Lower leg skin (tissue), 3 donors: ENCODE measurements around the gene MDC1.

Source experiments
- POLR2A ChIP-seq, 2 donors: fragments of 450-650 bp; IDR thresholded peaks; one replicate each; pipeline ENCODE4 v1.6.1; 2016 to 2017; ENCODE audit warnings: antibody characterized with exemption in 2 of 2, mild to moderate bottlenecking in 1 of 2, moderate library complexity in 1 of 2
- TF ChIP-seq, protein P1 (sequence below), 3 donors: fragments of 450-650 bp; IDR thresholded peaks; one replicate each; pipeline ENCODE4 v1.5.1; 2016; ENCODE audit warnings: antibody characterized with exemption in 3 of 3, mild to moderate bottlenecking in 3 of 3, moderate library complexity in 2 of 3

GRCh38 chr6:30655743-30656094 is 61.4 kb downstream of the MDC1 start:
- TF ChIP-seq, protein P1, sequence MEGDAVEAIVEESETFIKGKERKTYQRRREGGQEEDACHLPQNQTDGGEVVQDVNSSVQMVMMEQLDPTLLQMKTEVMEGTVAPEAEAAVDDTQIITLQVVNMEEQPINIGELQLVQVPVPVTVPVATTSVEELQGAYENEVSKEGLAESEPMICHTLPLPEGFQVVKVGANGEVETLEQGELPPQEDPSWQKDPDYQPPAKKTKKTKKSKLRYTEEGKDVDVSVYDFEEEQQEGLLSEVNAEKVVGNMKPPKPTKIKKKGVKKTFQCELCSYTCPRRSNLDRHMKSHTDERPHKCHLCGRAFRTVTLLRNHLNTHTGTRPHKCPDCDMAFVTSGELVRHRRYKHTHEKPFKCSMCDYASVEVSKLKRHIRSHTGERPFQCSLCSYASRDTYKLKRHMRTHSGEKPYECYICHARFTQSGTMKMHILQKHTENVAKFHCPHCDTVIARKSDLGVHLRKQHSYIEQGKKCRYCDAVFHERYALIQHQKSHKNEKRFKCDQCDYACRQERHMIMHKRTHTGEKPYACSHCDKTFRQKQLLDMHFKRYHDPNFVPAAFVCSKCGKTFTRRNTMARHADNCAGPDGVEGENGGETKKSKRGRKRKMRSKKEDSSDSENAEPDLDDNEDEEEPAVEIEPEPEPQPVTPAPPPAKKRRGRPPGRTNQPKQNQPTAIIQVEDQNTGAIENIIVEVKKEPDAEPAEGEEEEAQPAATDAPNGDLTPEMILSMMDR (IDR thresholded peaks at IDR 0.05) = no peak
- no peak for TF ChIP-seq POLR2A (IDR thresholded peaks at IDR 0.05)
